Measurements from ENCODE around the gene SUPT6H.

Gene SUPT6H

DNA sequence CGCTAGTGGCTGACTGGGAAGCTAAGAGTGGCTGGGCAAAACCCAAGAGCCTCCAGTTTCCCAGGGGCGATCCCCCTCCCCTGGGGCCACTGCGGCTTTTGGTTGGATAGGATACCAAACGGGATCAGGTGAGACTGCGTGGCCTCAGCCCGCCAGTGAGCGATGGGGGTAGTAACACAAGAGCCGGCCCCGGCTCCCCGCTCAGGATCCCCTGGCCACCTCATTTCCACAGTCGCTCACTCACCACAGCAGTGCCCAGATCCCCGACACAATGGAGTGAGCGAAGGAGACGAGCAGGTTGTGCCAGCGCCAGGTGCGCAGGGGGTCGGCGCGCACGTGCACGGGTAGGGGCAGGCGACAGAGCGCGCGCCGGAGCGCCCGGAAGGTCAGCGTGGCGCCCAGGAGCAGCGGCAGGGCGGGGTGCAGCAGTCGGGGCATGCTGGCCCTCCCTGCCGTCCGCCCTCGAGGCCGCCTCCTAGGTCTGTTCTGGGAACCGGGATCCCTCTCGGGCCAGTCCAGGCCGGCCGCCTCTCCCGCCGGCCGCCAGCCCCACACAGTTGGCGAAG lies 63.7 kb downstream of the SUPT6H start (continued):
- TF ChIP-seq ZNF843 (tag by site-specific recombination; IDR thresholded peaks at IDR 0.05) = peak; percentile 52; the same call in 1 of the 2 replicates
- no peak for TF ChIP-seq ZNF629 (tag by site-specific recombination; IDR thresholded peaks at IDR 0.05)
- TF ChIP-seq ZNF266 (tag by site-specific recombination; IDR thresholded peaks at IDR 0.05; ENCODE audit: low read depth) = no peak
- TF ChIP-seq, protein P1, sequence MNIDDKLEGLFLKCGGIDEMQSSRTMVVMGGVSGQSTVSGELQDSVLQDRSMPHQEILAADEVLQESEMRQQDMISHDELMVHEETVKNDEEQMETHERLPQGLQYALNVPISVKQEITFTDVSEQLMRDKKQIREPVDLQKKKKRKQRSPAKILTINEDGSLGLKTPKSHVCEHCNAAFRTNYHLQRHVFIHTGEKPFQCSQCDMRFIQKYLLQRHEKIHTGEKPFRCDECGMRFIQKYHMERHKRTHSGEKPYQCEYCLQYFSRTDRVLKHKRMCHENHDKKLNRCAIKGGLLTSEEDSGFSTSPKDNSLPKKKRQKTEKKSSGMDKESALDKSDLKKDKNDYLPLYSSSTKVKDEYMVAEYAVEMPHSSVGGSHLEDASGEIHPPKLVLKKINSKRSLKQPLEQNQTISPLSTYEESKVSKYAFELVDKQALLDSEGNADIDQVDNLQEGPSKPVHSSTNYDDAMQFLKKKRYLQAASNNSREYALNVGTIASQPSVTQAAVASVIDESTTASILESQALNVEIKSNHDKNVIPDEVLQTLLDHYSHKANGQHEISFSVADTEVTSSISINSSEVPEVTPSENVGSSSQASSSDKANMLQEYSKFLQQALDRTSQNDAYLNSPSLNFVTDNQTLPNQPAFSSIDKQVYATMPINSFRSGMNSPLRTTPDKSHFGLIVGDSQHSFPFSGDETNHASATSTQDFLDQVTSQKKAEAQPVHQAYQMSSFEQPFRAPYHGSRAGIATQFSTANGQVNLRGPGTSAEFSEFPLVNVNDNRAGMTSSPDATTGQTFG (tag by site-specific recombination; IDR thresholded peaks at IDR 0.05; ENCODE audit: borderline replicate concordance) = no peak
- no peak for TF ChIP-seq FEZF1 (tag by site-specific recombination; IDR thresholded peaks at IDR 0.05)
- TF ChIP-seq ZNF416 (tag by site-specific recombination; IDR thresholded peaks at IDR 0.05) = no peak
- no peak for TF ChIP-seq ZNF518A (tag by site-specific recombination; conservative IDR thresholded peaks at IDR 0.05; ENCODE audit: low read depth)
- peak; percentile 94 for TF ChIP-seq ZBTB48 (tag by site-specific recombination; IDR thresholded peaks at IDR 0.05)
- no peak for TF ChIP-seq PRDM1 (tag by site-specific recombination; IDR thresholded peaks at IDR 0.05)
- peak; percentile 87 for TF ChIP-seq ZXDB (tag by site-specific recombination; IDR thresholded peaks at IDR 0.05)
- TF ChIP-seq, protein P2, sequence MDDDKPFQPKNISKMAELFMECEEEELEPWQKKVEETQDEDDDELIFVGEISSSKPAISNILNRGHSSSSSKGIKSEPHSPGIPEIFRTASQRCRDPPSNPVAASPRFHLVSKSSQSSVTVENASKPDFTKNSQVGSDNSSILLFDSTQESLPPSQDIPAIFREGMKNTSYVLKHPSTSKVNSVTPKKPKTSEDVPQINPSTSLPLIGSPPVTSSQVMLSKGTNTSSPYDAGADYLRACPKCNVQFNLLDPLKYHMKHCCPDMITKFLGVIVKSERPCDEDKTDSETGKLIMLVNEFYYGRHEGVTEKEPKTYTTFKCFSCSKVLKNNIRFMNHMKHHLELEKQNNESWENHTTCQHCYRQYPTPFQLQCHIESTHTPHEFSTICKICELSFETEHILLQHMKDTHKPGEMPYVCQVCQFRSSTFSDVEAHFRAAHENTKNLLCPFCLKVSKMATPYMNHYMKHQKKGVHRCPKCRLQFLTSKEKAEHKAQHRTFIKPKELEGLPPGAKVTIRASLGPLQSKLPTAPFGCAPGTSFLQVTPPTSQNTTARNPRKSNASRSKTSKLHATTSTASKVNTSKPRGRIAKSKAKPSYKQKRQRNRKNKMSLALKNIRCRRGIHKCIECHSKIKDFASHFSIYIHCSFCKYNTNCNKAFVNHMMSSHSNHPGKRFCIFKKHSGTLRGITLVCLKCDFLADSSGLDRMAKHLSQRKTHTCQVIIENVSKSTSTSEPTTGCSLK (tag by site-specific recombination; IDR thresholded peaks at IDR 0.05) = no peak
- TF ChIP-seq WT1 (tag by site-specific recombination; IDR thresholded peaks at IDR 0.05) = no peak; the same call in 1 of the 2 replicates
- TF ChIP-seq ZNF501 (tag by site-specific recombination; IDR thresholded peaks at IDR 0.05) = 0 out of 2 replicates have a peak, but pooled peaks have one; percentile 18
- TF ChIP-seq ZBTB49 (tag by site-specific recombination; IDR thresholded peaks at IDR 0.05; ENCODE audit: low read depth) = no peak
- TF ChIP-seq, protein P3, sequence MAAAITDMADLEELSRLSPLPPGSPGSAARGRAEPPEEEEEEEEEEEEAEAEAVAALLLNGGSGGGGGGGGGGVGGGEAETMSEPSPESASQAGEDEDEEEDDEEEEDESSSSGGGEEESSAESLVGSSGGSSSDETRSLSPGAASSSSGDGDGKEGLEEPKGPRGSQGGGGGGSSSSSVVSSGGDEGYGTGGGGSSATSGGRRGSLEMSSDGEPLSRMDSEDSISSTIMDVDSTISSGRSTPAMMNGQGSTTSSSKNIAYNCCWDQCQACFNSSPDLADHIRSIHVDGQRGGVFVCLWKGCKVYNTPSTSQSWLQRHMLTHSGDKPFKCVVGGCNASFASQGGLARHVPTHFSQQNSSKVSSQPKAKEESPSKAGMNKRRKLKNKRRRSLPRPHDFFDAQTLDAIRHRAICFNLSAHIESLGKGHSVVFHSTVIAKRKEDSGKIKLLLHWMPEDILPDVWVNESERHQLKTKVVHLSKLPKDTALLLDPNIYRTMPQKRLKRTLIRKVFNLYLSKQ (tag by site-specific recombination; IDR thresholded peaks at IDR 0.05; ENCODE audit: borderline replicate concordance) = no peak
- TF ChIP-seq ZNF292 (tag by site-specific recombination; IDR thresholded peaks at IDR 0.05; ENCODE audit: borderline replicate concordance, low read depth) = no peak
- no peak for TF ChIP-seq ZNF335 (tag by site-specific recombination; conservative IDR thresholded peaks at IDR 0.05)
- peak; percentile 5; the same call in 1 of the 2 replicates for TF ChIP-seq ZNF623 (tag by site-specific recombination; IDR thresholded peaks at IDR 0.05)
- no peak for TF ChIP-seq ZNF664 (tag by site-specific recombination; IDR thresholded peaks at IDR 0.05)
- TF ChIP-seq ZNF561 (tag by site-specific recombination; IDR thresholded peaks at IDR 0.05; ENCODE audit: borderline replicate concordance) = no peak
- TF ChIP-seq ZNF121 (tag by site-specific recombination; IDR thresholded peaks at IDR 0.05) = peak; percentile 76; the same call in 1 of the 2 replicates
- TF ChIP-seq ZNF510 (tag by site-specific recombination; IDR thresholded peaks at IDR 0.05; ENCODE audit: insufficient replicate concordance) = no peak
- TF ChIP-seq ZNF302 (tag by site-specific recombination; IDR thresholded peaks at IDR 0.05; ENCODE audit: low read depth) = no peak
- TF ChIP-seq ZNF366 (tag by site-specific recombination; conservative IDR thresholded peaks at IDR 0.05) = peak; percentile 35; the same call in 1 of the 2 replicates
- peak; percentile 55; the same call in 1 of the 2 replicates for TF ChIP-seq ZNF610 (tag by site-specific recombination; IDR thresholded peaks at IDR 0.05; ENCODE audit: borderline replicate concordance)
- TF ChIP-seq ZNF169 (tag by site-specific recombination; IDR thresholded peaks at IDR 0.05) = no peak
